ENCODE measurements around the gene FLAD1.

Gene FLAD1

DNA sequence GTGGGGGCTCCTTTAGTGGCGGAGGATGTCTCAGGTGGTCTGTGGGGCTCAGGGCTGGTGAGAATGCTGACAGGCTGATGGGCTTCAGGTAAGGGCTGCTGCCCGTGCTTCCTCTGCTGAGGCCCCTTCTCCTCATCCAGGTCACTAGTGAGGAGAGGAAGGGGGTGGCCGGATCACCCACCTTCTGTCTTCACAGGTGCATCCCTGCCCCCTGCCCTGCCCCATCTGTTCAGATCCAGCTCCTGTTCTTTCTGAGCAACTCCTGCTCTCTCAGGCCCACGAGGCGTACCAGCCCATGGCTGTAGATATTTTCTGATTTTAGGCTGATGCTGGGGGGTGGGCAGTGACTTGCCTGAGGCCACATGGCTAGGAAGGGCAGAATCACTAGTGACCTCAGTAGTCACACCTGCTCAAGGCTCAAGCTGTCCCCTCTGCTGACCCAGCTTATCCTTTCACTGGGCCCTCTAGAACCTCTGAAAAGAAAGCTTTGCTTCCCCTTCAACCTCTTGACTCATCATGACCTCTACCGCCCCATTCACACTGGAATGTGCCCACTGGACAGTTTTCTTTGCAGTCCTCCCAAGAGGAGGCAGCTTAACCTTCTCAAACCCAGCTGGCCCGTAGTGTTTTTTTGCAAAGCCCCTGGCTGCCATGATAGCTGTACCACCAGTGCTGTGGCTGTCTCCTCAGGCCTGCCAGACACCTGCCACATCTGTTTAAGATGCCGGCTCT is 35.6 kb downstream of the FLAD1 start:
- no peak overlapping the region for H3K4me3 ChIP-seq (replicated peaks in 1 of 2; ENCODE audit: low read depth in 2 of 2, low read length in 2 of 2)
- no peak for DNase-seq (ENCODE audit: low read depth in 2 of 2)
- TF ChIP-seq, protein P1, sequence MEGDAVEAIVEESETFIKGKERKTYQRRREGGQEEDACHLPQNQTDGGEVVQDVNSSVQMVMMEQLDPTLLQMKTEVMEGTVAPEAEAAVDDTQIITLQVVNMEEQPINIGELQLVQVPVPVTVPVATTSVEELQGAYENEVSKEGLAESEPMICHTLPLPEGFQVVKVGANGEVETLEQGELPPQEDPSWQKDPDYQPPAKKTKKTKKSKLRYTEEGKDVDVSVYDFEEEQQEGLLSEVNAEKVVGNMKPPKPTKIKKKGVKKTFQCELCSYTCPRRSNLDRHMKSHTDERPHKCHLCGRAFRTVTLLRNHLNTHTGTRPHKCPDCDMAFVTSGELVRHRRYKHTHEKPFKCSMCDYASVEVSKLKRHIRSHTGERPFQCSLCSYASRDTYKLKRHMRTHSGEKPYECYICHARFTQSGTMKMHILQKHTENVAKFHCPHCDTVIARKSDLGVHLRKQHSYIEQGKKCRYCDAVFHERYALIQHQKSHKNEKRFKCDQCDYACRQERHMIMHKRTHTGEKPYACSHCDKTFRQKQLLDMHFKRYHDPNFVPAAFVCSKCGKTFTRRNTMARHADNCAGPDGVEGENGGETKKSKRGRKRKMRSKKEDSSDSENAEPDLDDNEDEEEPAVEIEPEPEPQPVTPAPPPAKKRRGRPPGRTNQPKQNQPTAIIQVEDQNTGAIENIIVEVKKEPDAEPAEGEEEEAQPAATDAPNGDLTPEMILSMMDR (IDR thresholded peaks at IDR 0.05; ENCODE audit: low read depth, low read length) = no peak

DNA sequence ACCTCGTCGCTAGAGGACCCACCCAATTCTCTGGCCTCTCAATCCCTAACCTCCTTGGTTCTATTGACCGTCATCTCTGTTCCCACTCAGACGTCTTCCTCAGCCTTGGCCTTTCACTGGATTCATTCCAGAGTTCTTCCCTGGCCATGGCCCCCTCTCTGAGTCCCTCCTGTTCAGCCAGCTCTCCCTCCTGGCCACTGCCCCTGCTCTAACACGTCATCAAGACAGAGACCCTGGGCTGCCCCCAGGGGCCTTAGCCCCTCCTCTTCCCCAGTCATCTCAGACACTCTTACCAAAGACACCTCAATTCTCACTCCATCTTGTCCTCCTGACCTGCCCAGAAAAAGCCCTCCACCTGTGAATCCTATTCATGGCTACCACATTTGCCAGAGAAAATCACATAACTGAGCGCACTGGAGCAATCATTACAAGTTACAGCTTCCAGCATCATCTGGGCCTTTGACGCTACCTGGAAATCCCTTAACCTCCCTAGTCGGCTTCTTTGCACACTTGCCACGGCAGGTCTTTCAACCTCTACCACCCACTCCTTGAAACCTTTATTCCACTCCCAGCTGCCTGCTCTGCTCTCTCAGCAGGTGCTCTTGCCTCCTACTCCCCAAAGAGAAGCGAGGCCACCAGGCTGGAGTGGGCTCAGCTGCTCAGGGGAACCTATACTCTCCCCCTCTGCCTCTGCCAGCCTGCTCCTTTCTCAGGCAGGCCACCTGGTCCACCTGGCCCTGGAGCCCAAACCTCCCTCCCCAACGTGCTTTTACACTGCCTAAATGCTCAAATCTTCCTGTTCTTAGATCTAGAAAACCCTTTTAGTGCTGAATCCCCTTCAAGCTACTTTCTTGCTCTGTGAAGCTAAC is 36.5 kb downstream of the FLAD1 start:
- no peak for DNase-seq (ENCODE audit: low read depth in 2 of 2)
- no peak overlapping the region for H3K4me3 ChIP-seq (replicated peaks in 1 of 2; ENCODE audit: low read depth in 2 of 2, low read length in 2 of 2)
- TF ChIP-seq, protein P1 (IDR thresholded peaks at IDR 0.05; ENCODE audit: low read depth, low read length) = no peak

DNA sequence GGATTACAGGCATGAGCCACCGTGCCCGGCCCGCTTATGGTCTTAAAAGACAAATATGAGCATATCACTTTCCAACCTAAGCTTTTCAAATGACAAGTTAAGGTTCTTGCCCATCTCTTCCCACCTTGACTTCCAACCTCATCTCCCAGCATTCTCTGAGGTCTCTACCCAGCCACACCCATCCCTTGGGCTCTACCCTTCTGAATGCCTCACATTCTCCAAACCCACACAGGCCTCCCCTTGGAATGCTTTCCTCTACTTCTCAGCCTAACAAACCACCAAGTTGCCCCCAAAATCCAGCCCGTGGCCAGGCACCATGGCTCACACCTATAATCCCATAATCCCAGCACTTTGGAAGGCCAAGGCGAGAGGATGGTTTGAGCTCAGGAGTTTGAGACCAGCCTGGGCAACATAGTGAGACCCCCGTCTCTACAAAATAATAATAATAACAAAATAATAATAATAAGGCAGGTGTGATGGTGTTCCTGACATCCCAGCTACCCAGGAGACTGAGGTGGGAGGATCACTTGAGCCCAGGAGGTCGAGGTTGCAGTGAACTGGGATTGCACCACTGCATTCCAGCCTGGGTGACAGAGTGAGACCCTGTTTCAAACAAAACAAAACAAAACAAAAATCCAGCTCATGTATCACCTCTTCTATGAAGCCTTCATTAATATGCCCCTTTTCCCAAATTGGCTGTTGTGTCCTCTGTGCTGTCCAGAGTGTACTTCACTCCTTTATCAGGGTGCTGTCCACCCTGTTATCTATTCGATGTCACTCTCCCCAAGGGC is 39.2 kb downstream of the FLAD1 start:
- no peak overlapping the region for H3K4me3 ChIP-seq (replicated peaks in 1 of 2; ENCODE audit: low read depth in 2 of 2, low read length in 2 of 2)
- DNase-seq (ENCODE audit: low read depth in 2 of 2) = no peak
- TF ChIP-seq, protein P1 (IDR thresholded peaks at IDR 0.05; ENCODE audit: low read depth, low read length) = no peak

DNA sequence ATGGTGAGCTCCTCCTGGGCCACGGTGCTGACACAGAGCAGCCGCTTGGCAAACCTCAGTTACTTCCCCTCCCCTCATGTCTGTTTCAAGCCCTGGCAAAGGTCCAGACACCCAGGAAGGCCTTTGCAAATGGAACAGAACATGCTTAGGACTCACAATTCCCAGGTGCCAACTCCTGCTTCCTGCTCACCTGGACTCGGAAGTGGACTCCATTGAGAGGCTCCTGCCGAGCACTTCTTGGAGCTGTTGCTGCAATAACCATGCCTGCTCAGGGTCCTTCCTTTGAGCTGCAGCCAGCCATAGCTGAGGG is 39.7 kb downstream of the FLAD1 start:
- TF ChIP-seq, protein P1 (IDR thresholded peaks at IDR 0.05; ENCODE audit: low read depth, low read length) = no peak
- H3K4me3 ChIP-seq (replicated peaks in 1 of 2; ENCODE audit: low read depth in 2 of 2, low read length in 2 of 2) = no peak overlapping the region
- no peak for DNase-seq (ENCODE audit: low read depth in 2 of 2)

DNA sequence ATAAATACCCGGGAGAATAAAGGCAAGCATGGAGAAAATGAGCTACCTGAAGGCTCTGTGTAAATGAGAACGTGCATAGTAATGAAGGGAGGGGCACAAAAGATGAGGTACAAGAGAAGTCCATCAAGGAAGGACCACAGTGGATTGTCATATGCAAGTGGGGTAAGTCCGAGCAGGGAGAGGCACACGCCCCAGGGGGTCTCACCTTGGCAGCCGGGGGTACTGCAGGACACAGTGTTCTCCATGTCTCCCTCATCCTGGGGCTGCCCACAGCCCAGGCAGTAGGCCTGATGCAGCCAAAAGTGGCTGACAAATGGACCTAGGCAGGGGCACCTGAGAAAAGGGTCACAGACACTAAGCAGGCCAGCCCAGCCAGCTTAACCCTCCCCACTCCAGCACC is 40.5 kb downstream of the FLAD1 start:
- DNase-seq (ENCODE audit: low read depth in 2 of 2) = no peak
- TF ChIP-seq, protein P1 (IDR thresholded peaks at IDR 0.05; ENCODE audit: low read depth, low read length) = no peak
- H3K4me3 ChIP-seq (replicated peaks in 1 of 2; ENCODE audit: low read depth in 2 of 2, low read length in 2 of 2) = no peak overlapping the region

DNA sequence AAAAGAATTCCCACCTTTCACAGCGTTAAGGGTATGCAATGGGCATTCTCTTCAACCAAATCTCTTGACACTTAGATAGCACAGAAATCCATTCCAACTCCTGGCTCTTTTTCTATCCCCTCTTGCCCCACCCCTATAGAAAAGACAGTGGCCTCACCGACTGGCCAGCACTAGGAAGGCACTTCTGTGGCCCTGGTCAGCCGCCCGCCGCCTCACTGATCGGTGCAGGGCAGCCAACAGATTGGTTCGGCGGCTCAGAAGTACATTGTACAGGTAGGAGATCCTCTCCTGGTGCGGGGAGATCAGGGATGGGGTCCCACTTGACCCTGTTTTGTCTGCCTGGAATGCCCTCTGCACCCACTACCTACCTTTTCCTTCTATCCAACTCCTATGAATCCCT is 41.2 kb downstream of the FLAD1 start:
- H3K4me3 ChIP-seq (replicated peaks in 1 of 2; ENCODE audit: low read depth in 2 of 2, low read length in 2 of 2) = no peak overlapping the region
- no peak for DNase-seq (ENCODE audit: low read depth in 2 of 2)
- TF ChIP-seq, protein P1 (IDR thresholded peaks at IDR 0.05; ENCODE audit: low read depth, low read length) = no peak

Measured in cardiac fibroblast (primary cell).